A549 treated with CpdA at 1 μM for 4 hours (cell line): ENCODE results near the gene GNAT2. TPM values are rescaled to one million over a fixed set of nuclear protein-coding genes. Genes with fewer than 3 reads are reported as not detected.

Experiments used
- total RNA-seq: library from RNA; stranded (reverse); fragments of 200-300 nt; extraction: Qiagen RNA extraction; gene quantifications from 5 replicates; pipeline ENCODE4 v1.2.3, GENCODE V29; 2022; ENCODE audit warnings: low read depth

The GNAT2 gene
- total RNA-seq = 0.06 to 0.54 TPM in 2 of 5 replicates, not detected in the others

DNA sequence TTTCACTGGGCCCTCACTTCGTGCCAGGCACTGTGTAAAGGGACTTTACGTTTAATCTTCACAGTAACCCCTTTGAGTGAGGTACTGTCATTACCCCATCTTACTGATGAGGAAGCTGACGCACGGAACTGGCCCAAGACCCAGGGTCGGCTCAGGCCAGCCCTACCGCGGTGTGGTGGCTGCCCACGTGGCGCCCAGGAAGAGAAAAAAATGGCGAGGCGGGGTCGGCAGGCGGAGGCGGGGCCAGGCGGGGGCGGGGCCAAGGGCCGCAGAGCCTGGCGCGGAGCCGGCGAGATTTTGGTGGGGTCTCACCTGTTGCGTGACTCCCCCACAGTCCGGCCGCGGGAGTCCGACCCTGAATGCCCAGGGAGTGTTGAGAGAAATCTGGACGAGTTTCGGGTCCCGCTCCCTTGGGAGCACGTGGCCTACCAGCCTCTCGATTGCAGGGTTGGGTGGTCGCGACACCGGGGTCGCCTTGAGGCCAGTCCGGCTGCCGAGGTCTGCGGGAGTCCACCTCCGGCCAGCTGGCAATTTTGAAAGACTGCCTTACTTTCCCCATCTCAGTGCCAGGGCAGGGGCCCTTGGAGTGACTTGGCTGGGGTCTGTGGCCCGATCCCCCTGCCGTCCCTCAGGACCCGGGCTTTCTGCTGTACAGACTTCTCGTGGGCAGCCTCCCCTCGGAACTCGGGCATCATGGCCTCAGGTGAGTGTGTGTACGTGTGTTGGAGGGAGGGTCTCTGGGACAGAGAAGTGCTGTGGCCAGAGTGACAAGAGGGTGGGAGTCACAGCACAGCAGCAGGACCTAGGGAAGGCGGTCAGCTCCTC, at the start of gene GNAT2, which contains the start of gene AMPD2:
Gene GNAT2, minus strand, starts transcription at position 41 of the 825 bp plus-strand sequence. CDS start 6,746 bp downstream, outside the sequence.
Gene AMPD2, plus strand, starts transcription at position 262 of the 825 bp plus-strand sequence. CDS start 1,339 bp downstream, outside the sequence.

DNA sequence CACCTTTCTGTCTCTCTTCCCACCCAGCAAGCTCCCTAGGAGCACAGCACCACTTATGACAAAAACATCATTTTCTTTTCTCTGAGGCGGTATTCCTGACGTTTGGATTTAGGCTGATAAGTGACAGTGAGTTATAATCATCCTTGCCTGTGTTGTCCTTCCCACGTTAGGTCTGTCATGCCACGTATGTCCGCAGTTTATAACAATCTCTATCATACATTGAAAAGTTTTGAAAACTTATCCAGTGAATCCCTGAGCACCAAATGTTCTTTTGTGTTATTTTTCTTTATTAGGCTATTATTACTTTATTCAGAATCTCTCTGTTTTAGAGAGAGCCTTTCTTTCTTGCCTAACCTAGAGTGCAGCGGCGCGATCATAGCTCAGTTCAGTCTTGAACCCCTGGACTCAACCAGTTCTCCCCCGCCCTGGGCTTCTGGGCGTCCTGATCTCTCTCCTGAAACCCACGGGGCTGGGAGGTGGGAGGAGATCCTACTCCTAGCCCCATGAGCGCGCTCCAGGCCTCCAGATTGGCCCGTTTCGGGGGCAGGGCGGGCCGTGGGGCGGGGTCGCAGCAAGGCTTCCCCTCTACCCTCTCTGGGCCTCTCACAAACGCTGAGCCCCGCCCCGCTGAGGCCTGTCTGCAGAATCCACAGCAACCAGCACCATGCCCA, 48.2 kb upstream of the GNAT2 start, which contains the start of gene GSTM2:
Gene GSTM2, plus strand, starts transcription at position 606 of the 671 bp plus-strand sequence. Its CDS starts 59 bp downstream, at position 665.

DNA sequence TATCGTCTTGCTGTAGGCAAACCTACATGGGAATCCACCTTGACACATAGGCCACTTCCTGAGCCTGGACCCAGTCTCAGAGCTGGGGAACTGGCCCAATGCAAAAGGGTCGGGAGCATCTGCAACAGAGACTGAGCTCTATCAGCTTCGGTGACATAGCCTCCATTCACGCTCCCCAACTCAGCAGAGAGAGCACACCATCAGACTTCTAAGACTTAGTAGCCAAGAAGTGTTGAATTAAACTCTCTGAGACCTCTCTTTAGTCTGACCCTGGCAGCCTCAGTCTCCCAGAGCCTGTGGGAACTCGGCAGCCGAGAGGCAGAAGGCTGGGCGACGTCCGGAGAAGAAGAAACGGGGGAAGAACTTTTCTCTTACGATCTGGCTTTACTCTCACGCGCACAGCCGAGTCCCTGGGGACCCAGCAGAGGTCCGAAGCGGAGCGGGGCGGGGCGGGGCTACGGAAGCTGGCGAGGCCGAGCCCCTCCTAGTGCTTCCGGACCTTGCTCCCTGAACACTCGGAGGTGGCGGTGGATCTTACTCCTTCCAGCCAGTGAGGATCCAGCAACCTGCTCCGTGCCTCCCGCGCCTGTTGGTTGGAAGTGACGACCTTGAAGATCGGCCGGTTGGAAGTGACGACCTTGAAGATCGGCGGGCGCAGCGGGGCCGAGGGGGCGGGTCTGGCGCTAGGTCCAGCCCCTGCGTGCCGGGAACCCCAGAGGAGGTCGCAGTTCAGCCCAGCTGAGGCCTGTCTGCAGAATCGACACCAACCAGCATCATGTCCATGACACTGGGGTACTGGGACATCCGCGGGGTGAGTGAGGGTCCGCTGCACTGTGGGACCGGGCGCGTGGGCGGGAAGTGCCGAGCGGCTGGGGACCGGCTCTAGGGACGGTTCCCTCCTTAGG, 36.5 kb upstream of the GNAT2 start, which contains the start of gene GSTM4:
Gene GSTM4, plus strand, starts transcription at position 485 of the 905 bp plus-strand sequence. Its CDS starts 291 bp downstream, at position 776.

Other genes starting within 250 kb of the GNAT2 start
- gene SORT1, start 221.7 kb downstream of the GNAT2 start, total RNA-seq = 3.4 to 5.0 TPM (median 3.7 TPM) in 5 replicates
- gene PSMA5, start 193.2 kb downstream of the GNAT2 start, total RNA-seq = 109 to 121 TPM (median 116 TPM) in 5 replicates
- gene SYPL2, start 153.1 kb downstream of the GNAT2 start, total RNA-seq = 0.07 to 0.23 TPM (median 0.13 TPM) in 5 replicates
- gene ATXN7L2, start 135.7 kb downstream of the GNAT2 start, total RNA-seq = 1.7 to 2.8 TPM (median 2.6 TPM) in 5 replicates
- gene CYB561D1, start 125.5 kb downstream of the GNAT2 start, total RNA-seq = 3.2 to 5.0 TPM (median 4.0 TPM) in 5 replicates
- 0.84 to 1.3 TPM (median 1.2 TPM) in 5 replicates for gene AMIGO1, start 109.9 kb downstream of the GNAT2 start, total RNA-seq
- gene GPR61, start 79.7 kb downstream of the GNAT2 start, total RNA-seq = not detected in 5 replicates
- gene GNAI3, start 71.0 kb downstream of the GNAT2 start, total RNA-seq = 4.6 to 5.5 TPM (median 4.8 TPM) in 5 replicates
- 25.2 to 33.1 TPM (median 31.1 TPM) in 5 replicates for gene AMPD2, start 221 bp upstream of the GNAT2 start, total RNA-seq
- gene GSTM4, start 36.5 kb upstream of the GNAT2 start, total RNA-seq = 7.9 to 10.1 TPM (median 9.5 TPM) in 5 replicates
- gene GSTM2, start 48.4 kb upstream of the GNAT2 start, total RNA-seq = 3.2 to 5.1 TPM (median 3.4 TPM) in 5 replicates
- gene GSTM1, start 68.2 kb upstream of the GNAT2 start, total RNA-seq = not detected in 5 replicates
- not detected in 5 replicates for gene GSTM5, start 92.6 kb upstream of the GNAT2 start, total RNA-seq
- gene GSTM3, start 121.4 kb upstream of the GNAT2 start, total RNA-seq = 21.7 to 28.1 TPM (median 24.7 TPM) in 5 replicates
- 0.87 to 1.8 TPM (median 1.2 TPM) in 5 replicates for gene EPS8L3, start 144.3 kb upstream of the GNAT2 start, total RNA-seq